IPS-15b (cell line): Measurements from ENCODE around the gene PIEZO2.

Experiments
- H3K27me3 ChIP-seq: one replicate; pipeline ENCODE4 v1.6.1; 2013; ENCODE audit warnings: low read length; ENCODE audit not compliant: control insufficient read depth, insufficient read depth
- H3K36me3 ChIP-seq: one replicate; pipeline ENCODE4 v1.6.1; 2013; ENCODE audit warnings: low read length; ENCODE audit not compliant: control insufficient read depth, insufficient read depth
- H3K4me1 ChIP-seq: one replicate; pipeline ENCODE4 v1.6.1; 2013; ENCODE audit warnings: mild to moderate bottlenecking, low read length; ENCODE audit not compliant: control insufficient read depth, insufficient read depth
- H3K4me3 ChIP-seq: one replicate; pipeline ENCODE4 v1.5.1; 2013; ENCODE audit warnings: low read depth, low read length
- H3K9ac ChIP-seq: one replicate; pipeline ENCODE4 v1.6.1; 2013; ENCODE audit warnings: low read depth, mild to moderate bottlenecking, low read length
- H3K9me3 ChIP-seq: one replicate; pipeline ENCODE4 v1.6.1; 2013; ENCODE audit warnings: mild to moderate bottlenecking, low read length; ENCODE audit not compliant: control insufficient read depth, insufficient read depth

Gene PIEZO2

GRCh38 chr18:10913919-10914318 is 235.4 kb downstream of the PIEZO2 start:
- no peaks in the 10 kb centered on the region for H3K36me3 ChIP-seq
- H3K9ac ChIP-seq: no peak overlapping the region
- H3K4me3 ChIP-seq: no peak overlapping the region
- no peaks in the 10 kb centered on the region for H3K27me3 ChIP-seq
- H3K4me1 ChIP-seq: no peaks in the 10 kb centered on the region
- no peaks in the 10 kb centered on the region for H3K9me3 ChIP-seq

GRCh38 chr18:10912790-10913545 is 236.4 kb downstream of the PIEZO2 start:
- Histone ChIP-seq H3K4me1 (no peaks in the 10 kb centered on the region), H3K9ac (no peak overlapping the region), H3K27me3 (no peaks in the 10 kb centered on the region), H3K36me3 (no peaks in the 10 kb centered on the region), H3K9me3 (no peaks in the 10 kb centered on the region), H3K4me3 (no peak overlapping the region)

- H3K9ac ChIP-seq: no peak overlapping the region
- H3K36me3 ChIP-seq: no peaks in the 10 kb centered on the region
Measured at GRCh38 chr18:10909724-10910123, 239.6 kb downstream of the PIEZO2 start.

GRCh38 chr18:10908760-10909159 is 240.6 kb downstream of the PIEZO2 start:
- no peaks in the 10 kb centered on the region for H3K9me3 ChIP-seq
- no peak overlapping the region for H3K4me3 ChIP-seq
- H3K36me3 ChIP-seq: no peaks in the 10 kb centered on the region
- no peaks in the 10 kb centered on the region for H3K4me1 ChIP-seq
- H3K27me3 ChIP-seq: no peaks in the 10 kb centered on the region
- H3K9ac ChIP-seq: no peak overlapping the region

More at GRCh38 chr18:10909724-10910123, 239.6 kb downstream of the PIEZO2 start:
- no peaks in the 10 kb centered on the region for H3K9me3 ChIP-seq
- H3K4me1 ChIP-seq: no peaks in the 10 kb centered on the region
- no peaks in the 10 kb centered on the region for H3K27me3 ChIP-seq
- H3K4me3 ChIP-seq: no peak overlapping the region

- no peak overlapping the region for H3K9ac ChIP-seq
- no peaks in the 10 kb centered on the region for H3K27me3 ChIP-seq
- no peaks in the 10 kb centered on the region for H3K4me1 ChIP-seq
- no peaks in the 10 kb centered on the region for H3K36me3 ChIP-seq
- H3K4me3 ChIP-seq: no peak overlapping the region
- H3K9me3 ChIP-seq: no peaks in the 10 kb centered on the region
Measured at GRCh38 chr18:10907749-10908148, 241.6 kb downstream of the PIEZO2 start.

- H3K4me1 ChIP-seq: no peaks in the 10 kb centered on the region
- H3K9ac ChIP-seq: no peak overlapping the region
- H3K4me3 ChIP-seq: no peak overlapping the region
- H3K9me3 ChIP-seq: no peaks in the 10 kb centered on the region
- no peaks in the 10 kb centered on the region for H3K36me3 ChIP-seq
- no peaks in the 10 kb centered on the region for H3K27me3 ChIP-seq
Measured at GRCh38 chr18:10901329-10901728, 248.0 kb downstream of the PIEZO2 start.

- H3K36me3 ChIP-seq: no peaks in the 10 kb centered on the region
Measured at GRCh38 chr18:10900435-10900834, 248.9 kb downstream of the PIEZO2 start.

GRCh38 chr18:10899481-10899880 is 249.9 kb downstream of the PIEZO2 start:
- H3K27me3 ChIP-seq: no peaks in the 10 kb centered on the region
- H3K4me3 ChIP-seq: no peak overlapping the region
- no peaks in the 10 kb centered on the region for H3K4me1 ChIP-seq
- H3K9ac ChIP-seq: no peak overlapping the region
- H3K9me3 ChIP-seq: no peaks in the 10 kb centered on the region
- no peaks in the 10 kb centered on the region for H3K36me3 ChIP-seq

More at GRCh38 chr18:10900435-10900834, 248.9 kb downstream of the PIEZO2 start:
- Histone ChIP-seq H3K9me3 (no peaks in the 10 kb centered on the region), H3K9ac (no peak overlapping the region), H3K27me3 (no peaks in the 10 kb centered on the region), H3K4me1 (no peaks in the 10 kb centered on the region), H3K4me3 (no peak overlapping the region)

GRCh38 chr18:10898417-10898974 is 250.9 kb downstream of the PIEZO2 start:
- Histone ChIP-seq H3K4me3 (no peak overlapping the region), H3K9ac (no peak overlapping the region), H3K36me3 (no peaks in the 10 kb centered on the region), H3K4me1 (no peaks in the 10 kb centered on the region), H3K27me3 (no peaks in the 10 kb centered on the region), H3K9me3 (no peaks in the 10 kb centered on the region)

GRCh38 chr18:10896851-10897250 is 252.5 kb downstream of the PIEZO2 start:
- Histone ChIP-seq H3K4me3 (no peak overlapping the region), H3K36me3 (no peaks in the 10 kb centered on the region), H3K9me3 (no peaks in the 10 kb centered on the region), H3K4me1 (no peaks in the 10 kb centered on the region), H3K27me3 (no peaks in the 10 kb centered on the region), H3K9ac (no peak overlapping the region)

- no peaks in the 10 kb centered on the region for H3K4me1 ChIP-seq
Measured at GRCh38 chr18:10895976-10896375, 253.4 kb downstream of the PIEZO2 start.

GRCh38 chr18:10894501-10894900 is 254.9 kb downstream of the PIEZO2 start:
- no peaks in the 10 kb centered on the region for H3K36me3 ChIP-seq
- H3K9ac ChIP-seq: no peak overlapping the region
- H3K4me1 ChIP-seq: no peaks in the 10 kb centered on the region
- no peaks in the 10 kb centered on the region for H3K9me3 ChIP-seq
- H3K27me3 ChIP-seq: no peaks in the 10 kb centered on the region
- no peak overlapping the region for H3K4me3 ChIP-seq

More at GRCh38 chr18:10895976-10896375, 253.4 kb downstream of the PIEZO2 start:
- Histone ChIP-seq H3K9ac (no peak overlapping the region), H3K9me3 (no peaks in the 10 kb centered on the region), H3K27me3 (no peaks in the 10 kb centered on the region), H3K36me3 (no peaks in the 10 kb centered on the region), H3K4me3 (no peak overlapping the region)
